Activated CD4-positive, CD25-positive, alpha-beta regulatory T cell treated with anti-CD3 and anti-CD28 coated beads, Interleukin-2, amount 50 U/mL, for 72 hours (primary cell): ENCODE data around the gene HSPBAP1.
A peak's percentile ranks its signal among the peaks of the same experiment; 100 is the strongest.

ENCODE experiments used
- DNase-seq: peaks from one replicate; pipeline ENCODE4 v3.0.0; 2021

HSPBAP1 gene, protein sequence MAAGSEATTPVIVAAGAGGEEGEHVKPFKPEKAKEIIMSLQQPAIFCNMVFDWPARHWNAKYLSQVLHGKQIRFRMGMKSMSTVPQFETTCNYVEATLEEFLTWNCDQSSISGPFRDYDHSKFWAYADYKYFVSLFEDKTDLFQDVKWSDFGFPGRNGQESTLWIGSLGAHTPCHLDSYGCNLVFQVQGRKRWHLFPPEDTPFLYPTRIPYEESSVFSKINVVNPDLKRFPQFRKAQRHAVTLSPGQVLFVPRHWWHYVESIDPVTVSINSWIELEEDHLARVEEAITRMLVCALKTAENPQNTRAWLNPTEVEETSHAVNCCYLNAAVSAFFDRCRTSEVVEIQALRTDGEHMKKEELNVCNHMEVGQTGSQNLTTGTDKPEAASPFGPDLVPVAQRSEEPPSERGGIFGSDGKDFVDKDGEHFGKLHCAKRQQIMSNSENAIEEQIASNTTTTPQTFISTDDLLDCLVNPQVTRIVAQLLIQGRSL

DNA sequence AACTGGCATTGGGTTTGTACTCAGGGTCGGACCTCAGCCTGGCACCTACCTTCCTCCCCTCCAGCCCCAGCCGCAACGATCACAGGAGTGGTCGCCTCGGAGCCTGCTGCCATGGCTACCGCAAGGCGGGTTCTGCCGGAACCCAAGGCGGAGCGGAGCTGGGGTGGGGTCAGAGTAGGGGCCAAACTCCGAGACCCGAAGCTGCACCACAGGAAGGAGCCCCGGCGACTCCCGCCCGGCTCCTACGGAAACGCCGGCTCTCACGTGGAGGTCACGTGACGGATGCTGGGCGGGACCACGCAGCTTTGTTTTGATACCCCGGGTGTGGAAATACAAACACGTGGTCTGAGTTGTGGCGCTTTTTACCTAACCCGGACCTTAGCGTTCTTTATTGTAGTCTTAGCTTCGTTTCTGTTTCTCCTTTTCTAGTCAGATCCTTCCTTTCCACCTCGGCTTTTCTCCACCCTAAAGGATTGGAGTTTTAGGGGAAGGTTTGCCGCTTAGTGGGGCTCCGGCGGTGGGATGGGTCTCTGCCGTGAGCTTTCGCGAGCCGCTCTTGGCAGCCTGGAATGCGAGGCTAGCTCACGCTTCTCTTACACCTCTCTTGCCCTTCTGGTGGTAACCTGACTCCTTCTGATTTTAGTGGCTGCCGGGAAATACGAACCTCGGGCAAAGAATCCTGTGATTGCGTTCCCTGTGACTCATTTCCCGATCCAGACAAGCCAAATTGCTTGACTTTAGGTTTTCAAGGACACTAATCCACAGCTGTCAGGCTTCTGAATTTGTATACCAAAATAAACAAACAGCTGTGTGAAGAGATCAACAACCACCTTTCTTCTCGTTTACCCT is at the start of gene HSPBAP1:
Gene HSPBAP1, minus strand, starts transcription at position 264 of the 849 bp plus-strand sequence. Its CDS starts 151 bp downstream, at position 113.
- peak; percentile 91 for DNase-seq

DNA sequence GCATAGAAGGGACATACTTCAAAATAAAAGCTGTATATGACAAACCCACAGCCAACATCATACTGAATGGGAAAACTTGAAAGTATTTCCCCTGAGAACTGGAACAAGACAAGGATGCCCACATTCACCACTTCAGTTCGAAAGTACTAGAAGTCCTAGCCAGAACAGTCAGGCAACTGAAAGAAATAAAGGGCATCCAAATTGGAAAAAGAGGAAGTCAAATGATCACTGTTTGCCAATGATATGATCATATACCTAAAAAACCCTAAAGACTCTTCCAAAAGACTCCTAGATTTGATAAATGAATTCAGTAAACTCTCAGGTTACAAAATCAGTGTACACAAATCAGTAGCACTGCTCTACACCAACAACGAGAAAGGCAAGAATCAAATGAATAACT is 42.0 kb upstream of the HSPBAP1 start:
- DNase-seq, result no peak

DNA sequence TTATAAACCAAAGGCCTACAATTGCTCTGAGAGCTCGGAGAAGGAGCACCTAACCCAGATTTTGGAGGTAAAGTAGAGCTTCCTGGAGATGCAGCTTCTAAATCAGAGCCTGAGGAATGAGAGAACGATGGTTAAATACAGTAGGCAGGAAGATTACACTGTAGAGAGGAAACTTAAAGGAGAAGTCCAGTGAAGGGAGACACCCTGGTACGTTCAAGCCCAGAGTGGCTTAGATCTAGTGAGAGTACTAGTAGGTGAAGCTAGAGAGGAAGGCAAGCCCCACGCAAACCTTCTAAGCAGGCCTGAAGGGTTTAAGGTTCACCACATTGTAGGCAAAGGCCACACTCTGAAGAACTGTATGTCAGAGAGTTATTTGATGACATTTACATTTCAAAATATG is 34.6 kb upstream of the HSPBAP1 start:
- DNase-seq, result no peak

DNA sequence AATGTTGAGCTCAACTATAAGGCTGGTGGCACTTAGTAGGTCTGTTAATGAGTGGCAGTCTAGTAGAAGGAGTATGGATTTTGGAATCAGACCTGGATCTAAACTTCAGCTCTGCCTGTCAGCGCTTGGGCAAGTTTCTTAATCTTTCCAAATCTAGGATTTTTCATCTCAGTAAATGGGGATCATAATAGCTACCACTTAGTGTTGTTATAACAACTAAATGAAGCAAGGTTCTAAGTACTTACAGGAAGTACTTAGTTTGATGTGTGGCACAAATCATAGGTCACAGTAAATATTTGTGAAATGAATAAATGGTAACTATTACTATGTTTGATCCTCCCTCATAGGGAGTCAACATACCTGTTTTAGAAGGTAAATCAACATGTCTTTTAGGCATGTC is 32.6 kb upstream of the HSPBAP1 start:
- DNase-seq, result no peak

DNA sequence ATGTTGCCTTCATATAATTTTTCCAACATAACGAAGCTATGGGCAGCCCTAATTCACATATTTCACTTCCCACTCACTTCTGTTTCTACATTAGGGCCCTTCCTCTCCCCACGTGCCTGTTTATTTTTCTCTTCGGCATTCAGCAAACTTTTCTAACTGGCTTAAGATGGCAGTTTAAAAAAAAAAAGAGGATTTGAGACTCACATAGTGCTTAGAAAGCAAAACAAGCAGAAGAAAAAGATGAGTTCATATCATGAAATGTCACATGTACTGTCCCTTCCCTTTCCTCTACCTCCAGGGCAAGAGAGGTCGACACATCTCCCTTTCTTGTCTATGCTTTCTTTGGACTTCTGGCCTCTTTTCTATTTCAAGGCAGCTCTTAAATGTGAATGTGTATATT is 31.8 kb upstream of the HSPBAP1 start:
- DNase-seq, result no peak

DNA sequence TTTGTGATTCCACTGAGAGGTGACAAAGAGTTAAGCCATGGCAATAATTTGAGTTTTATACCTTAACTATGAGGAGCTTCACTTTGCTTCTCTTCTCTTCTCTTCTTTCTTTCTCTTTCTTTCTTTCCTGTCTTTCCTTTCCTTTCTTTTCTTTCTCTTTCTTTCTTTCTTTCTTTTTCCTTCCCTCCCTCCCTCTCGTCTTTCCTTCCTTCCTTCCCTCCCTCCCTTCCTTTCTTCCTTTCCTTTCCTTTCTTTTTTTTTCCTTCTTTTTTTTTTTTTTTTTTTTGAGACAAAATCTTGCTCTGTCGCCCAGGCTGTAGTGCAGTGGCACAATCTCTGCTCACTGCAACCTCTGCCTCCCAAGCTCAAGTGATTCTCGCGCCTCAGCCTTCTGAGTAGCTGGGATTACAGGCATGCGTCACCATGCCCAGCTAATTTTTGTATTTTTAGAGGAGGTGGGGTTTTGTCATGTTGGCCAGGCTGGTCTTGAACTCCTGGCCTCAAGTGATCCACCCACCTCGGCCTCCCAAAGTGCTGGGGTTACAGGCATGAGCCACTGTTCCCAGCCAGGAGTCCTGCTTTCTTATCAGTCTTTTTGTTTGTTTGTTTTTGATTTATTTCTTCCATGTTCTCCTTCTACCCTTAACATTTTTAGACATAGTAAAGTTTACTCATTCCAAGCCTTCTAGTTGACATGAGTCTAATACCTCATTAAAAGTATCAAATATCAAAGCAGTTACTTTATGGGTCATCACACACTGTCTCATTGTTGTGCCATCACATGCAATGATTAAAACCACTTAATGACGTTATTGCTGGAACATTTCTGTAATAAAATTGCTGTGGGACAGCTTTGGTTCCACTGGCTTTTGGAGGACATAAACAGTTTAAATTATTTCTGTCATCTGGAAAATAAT is 31.1 kb upstream of the HSPBAP1 start:
- no peak for DNase-seq

DNA sequence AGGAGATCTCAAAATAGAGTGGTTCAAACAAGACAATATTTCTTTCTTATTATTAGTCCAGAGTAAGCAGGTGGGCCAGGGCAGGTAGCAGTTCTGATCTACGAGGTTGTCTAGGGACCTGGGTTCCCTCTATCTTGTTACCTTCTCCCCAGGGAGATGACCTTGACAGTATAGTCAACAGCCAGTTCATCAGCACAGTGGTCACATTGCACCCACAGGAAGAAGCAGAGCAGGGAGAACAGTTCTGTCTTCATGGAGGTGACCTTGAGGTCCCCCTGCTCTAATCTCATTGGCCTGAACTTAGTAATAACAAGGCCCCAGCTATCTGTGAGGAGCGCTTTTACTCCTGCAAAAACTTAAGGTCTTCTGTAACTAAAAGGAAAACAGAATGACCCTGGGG is 23.0 kb upstream of the HSPBAP1 start:
- no peak for DNase-seq

DNA sequence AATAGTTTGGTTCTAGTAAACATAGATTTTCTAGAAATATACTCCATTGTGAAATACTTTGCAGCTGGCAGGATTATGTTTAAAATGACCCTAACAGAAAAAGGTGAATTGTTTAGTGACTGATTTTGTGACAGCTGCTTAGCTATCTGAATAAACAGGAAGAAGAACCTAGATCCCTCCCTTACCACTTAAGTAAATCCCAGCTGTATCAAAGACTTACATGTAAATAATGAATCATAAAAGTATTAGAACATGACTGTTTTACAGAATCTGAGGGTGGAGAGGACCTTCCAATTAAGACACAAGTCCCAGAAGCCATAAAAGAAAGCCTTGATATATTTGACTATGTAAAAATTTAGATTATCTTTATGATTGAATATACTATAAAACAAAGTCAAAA is 17.1 kb upstream of the HSPBAP1 start:
- no peak for DNase-seq

DNA sequence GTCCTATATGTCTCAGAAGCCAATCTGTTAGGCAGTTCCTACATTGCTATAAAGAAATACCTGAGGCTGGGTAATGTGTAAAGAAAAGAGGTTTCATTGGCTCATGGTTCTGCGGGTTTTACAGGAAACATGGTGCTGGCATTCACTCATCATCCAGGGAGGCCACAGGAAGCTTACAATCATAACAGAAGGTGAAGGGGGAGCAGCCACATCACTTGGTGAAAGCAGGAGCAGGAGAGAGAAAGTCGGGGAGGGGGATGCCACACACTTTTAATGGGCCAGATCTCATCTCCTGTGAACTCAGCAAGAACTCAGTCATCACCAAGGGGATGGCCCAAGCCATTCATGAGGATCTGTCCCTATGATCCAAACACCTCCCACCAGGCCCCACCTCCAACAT is 10.3 kb upstream of the HSPBAP1 start:
- DNase-seq, result no peak

DNA sequence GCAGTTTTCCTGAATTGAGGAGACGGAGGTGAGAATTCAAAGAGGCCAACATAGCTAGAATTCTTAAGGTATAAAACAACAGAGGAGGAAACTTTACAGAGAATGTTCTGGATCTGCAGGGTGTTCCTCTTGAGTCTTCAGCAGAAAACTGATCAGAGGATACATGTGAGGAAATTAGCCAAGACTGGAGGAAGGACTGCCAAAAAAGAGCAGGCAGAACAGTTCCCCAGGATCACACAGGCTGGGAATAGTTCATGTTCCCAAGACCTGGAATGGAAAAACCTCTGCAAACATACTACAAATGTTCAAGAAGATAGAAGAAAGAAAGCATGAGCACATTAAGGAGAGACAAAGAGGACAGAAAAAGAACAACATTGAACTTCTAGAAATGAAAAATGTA is 8.7 kb upstream of the HSPBAP1 start:
- DNase-seq, result no peak

DNA sequence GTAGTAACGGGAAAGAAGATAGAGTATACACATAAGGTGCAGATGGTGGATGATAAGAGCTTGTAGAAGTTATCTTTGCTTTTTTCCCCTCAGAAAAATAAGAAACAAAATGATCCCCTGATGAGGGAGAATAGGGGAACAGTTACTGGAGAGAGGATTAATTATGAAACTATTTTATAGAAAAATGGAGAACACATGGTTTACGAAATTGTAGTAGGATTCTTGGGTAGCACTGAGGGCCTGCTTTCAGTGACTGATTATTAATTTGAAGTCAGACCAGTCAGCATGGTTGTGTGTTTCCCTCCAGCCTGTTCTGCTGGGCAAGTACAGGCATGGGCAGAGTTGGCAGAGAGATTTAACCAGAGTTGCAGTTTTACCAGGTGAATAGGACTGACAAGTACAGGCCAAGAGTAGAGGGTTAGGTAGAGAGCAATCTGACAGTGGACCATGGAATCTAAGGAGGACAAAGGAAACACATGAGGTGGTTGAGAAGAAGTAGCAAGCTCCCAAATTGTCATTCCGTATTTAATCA is 7.1 kb upstream of the HSPBAP1 start:
- DNase-seq, result no peak

DNA sequence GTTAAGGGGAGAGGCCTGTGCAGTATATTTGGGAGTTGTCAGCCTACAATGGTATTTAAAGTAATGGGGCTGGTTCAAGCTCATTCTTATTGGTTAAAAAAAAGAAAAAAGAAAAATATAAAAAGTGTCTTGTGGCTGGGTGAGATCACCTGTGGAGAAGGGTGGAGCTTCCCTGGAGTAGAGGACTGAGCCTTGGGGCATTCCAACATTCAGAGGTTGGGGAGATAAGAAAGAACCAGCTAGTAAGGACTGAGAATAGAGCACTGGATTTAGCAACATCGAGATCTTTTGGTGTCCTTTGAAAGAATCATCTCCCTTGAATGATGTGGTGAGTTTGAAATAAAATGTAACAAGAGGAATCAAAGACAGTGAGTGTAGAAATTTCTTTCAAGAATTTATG is 6.4 kb upstream of the HSPBAP1 start:
- DNase-seq, result no peak

DNA sequence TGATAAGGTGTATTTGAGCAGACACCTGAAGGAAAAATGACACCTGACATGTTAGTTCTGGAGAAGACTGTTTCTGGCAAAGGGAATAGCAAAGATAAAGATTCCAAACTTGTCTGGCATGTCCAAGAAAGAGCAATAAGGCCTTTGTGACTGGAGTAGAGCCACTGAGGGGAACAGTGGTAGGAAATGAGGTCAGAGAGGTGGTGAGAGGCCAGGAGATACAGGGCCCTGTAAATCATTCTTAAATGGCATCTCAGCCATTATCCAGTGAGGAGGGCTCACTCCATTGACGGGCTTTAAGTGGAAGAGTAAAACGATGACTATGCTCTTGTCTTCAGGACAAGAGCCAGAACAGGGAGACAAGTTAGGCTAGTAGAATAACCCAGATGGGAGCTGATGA is 5.7 kb upstream of the HSPBAP1 start:
- DNase-seq, result no peak

DNA sequence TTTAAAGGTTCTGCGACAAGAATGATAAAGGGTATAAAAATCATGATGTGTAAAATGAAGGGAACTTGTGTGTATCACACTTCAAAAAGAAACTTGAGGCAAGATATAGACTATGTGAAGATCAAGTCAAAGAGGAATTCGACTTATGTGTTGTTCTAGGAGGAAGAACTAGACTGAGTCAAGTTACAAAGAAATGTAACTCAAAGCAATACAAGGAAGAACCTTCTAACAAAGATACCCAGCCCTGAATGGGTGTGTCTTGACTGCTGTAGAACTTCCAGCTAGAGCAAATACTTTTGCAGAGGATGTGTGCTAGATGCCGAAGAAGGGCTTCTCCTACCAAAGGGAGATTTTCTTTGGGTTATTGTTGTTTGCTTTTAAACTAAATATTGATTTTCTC is 3.7 kb upstream of the HSPBAP1 start:
- no peak for DNase-seq

DNA sequence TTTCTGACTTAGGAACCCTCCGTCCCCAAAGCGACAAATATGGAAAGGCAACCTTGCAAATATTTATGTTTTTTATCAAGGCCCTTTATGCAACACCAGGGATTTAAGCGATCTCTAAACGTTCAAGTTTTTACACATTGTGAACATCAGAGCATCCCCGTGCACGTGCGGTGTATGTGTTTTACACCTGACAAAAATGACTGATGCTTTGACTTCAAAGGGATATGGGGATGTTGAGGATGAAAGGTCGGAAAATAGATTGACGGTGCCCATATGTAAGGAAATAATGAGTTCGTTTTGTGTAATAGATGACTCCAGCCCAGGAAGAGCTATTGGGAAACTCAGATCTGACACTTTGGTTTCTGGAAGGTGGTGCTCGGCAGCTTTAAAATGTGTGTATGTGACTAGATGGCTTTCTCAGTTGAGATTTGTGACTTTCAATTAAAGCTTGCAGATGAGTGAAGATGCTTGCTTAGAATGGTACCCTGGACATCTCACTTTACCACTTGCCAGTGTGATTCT is 2.1 kb upstream of the HSPBAP1 start:
- DNase-seq, result no peak

DNA sequence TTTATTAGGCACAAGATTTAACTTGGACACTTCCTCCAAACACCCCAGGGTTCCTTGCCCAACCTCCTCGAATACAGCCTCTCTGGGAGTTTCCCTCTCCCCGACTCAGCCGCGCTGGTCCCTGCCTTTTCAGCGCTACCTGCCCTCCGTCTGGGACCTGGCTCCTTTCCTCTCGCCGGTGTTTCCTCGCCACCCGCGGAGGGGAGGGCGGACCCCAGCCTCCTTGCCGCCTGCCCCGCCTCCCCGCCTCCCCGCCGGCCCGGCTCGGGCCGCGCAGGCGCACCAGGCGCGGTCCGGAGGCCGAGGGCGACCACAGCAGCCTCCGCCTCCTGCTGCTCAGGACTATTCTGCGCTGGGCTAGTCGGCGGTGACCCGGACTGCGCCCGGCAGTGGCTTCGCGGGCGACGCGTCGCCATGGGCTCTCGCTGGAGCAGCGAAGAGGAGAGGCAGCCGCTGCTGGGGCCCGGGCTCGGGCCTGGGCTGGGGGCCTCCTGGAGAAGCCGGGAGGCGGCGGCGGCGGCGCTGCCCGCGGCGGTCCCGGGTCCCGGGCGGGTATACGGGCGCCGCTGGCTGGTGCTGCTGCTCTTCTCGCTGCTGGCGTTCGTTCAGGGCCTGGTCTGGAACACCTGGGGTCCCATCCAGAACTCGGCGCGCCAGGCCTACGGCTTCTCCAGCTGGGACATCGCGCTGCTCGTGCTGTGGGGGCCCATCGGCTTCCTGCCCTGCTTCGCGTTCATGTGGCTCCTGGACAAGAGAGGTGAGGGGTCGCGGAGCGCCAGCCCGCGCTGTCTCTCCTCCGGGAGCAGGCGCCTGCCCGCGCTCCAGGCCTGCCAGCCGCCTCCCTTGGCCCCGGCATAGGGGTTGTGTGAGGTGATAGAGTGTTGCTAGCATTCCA is 1.4 kb upstream of the HSPBAP1 start, which contains the start of gene SLC49A4:
Gene SLC49A4, plus strand, starts transcription at position 291 of the 895 bp plus-strand sequence. Its CDS starts 124 bp downstream, at position 415.
- peak; percentile 84 for DNase-seq

DNA sequence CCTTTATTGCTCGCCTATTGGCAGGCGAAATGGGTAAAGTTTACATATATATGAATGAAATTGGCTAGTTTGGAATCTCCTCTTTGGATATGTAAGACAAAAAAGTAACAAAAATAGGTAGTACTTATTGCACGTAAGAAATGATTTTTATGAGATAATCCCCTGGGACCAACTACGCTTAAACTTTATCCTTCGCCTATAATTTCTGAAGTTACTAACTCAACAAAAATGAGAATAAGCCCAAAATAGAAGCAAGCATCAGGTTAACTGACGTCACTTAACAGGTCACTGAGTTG is 800 bp upstream of the HSPBAP1 start:
- DNase-seq, result no peak

DNA sequence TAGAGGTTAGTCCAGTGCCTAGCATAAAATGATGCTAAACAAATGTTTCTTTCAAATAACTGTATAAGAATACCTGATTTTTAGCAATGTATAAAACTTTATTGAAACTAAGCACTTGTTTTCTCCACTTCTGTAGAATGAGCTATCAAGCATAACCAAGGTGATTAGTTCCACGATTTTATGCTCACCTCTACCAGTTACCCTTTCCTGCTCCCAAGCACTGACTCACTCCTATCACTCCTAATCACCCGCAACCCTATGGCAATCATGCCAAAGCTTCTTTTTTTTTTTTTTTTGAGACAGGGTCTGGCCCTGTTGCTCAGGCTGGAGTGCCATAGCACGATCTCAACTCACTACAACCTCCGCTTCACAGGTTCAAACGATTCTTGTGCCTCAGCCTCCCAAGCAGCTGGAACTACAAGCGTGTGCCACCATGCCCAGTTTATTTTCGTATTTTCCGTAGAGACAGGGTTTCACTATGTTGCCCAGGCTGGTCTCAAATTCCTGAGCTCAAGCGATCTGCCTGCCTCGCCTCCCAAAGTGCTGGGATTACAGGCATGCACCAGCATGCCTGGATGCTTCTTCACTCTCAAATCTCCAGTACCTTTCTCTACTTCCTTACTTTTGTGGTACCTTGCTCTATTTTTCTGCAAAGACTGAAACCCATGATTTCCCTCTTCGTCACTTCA is 3.9 kb downstream of the HSPBAP1 start:
- no peak for DNase-seq

DNA sequence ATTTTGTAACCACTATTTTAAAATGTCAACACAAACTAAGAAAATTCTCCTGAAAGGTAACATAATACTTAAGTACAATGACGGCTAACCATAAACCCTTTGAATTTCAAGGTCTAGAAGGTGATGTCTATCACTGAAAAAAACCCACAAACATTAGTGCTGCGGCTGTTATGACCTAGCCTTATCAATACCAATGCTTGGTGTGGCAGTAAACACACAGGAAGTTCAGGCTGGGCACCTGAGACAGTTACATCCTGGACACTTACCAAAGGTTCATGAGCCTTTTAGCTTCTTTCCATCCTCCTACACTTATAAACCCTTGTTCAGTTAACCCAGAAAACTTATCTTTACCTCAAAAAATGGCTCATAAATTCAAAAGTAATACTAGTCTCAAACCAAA is 5.8 kb downstream of the HSPBAP1 start:
- DNase-seq, result no peak

DNA sequence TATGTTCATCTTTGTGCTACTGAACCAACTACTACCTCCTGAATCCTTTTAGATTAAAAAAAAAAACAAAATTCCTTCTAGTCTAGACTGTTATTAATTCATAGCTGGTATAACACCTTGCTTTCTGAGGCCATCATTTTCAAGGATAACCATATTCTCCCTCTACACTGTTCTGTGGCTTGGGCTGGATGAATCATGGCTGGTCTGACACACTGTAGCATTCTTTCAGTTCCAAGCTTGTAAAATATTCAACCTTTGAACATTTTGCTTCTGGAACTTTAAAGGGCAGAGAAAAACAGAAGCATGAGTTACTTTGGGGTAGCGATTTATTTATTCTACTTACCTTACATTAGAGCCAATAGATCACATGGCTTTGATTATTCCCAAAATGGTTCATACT is 7.6 kb downstream of the HSPBAP1 start:
- DNase-seq, result no peak

DNA sequence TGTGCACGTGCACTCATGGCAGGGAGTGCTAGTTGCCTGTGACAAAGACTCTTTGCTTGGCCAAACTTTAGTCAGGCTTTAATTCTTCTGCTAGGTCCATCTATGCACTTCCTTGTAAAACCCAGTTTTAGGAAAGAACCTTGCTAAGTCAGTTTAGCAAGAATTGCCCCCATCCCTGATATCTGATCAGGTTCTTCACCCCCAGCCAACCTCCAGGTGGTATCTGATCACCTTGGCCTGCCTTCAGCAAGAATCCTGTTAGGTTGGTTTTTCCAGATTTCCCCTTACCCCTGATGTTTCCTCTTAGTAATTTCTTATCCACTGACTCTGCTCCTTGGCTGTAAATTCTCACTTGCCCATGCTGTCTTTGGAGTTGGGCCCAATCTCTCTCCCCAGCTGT is 8.4 kb downstream of the HSPBAP1 start:
- no peak for DNase-seq
